Measurements from ENCODE around the gene OGA.

Gene OGA

DNA sequence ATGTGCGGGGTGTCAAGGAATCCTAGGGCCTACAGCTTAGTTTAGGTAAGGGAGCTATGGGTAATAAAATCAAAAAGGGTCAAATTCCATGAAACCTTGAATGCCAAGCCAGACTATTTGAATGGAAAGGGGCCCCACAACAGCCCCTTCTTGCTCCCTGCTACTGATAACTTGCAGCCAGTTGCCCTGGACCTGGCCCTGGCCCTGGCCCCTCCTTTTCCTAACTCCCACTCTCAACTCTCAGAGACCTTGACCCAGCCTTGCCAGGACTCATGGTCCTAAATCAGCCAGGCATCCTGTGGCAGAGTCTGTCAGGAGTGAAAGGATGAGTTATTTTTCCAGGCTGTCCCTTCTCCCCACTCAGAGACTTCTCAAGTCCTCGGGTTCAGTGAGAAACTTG, 19.5 kb upstream of the OGA start:
- FAIRE-seq = no peak
- no peak for DNase-seq (ENCODE audit: low spot score)

DNA sequence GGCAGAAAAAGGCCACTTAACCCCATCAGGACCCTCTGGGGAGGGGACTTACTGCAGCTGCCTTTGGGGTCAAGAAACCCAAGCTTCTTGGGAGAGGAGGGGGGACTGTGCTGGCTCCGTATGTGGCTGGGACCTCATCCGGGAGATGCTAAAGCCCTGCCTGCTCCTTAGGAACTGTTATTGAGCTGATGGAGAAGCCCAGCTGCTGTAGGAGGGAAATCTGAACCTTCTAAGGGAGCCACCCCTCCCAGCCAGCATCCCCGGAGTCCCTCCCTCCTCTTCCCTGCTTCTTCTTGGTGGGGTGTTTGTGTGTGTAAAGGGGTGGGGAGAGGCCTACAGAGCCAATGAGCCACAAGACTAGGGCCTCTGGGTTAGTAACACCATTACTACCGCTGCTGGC, 17.1 kb upstream of the OGA start:
- no peak for DNase-seq (ENCODE audit: low spot score)
- no peak for FAIRE-seq

DNA sequence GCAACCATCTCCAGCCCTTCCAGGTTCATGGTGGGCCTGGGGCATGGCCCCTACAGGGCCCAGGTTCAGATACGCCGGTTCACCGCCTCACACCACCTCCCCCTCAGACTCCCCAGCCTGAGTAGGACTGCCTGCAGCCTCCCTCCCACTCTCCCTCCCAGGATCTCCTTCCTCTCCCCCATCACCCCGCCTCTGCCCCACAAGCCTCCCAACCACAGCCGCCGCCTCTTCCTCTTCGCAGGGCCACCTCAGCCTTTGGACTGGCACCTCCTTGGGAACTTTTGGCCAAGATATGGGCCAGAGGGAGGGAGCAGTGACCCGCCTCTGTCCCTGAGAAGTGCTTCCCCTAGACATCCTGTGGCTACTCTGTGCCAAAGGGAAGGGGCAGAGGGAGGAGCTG, 16.1 kb upstream of the OGA start:
- DNase-seq (ENCODE audit: low spot score) = no peak
- FAIRE-seq = no peak

DNA sequence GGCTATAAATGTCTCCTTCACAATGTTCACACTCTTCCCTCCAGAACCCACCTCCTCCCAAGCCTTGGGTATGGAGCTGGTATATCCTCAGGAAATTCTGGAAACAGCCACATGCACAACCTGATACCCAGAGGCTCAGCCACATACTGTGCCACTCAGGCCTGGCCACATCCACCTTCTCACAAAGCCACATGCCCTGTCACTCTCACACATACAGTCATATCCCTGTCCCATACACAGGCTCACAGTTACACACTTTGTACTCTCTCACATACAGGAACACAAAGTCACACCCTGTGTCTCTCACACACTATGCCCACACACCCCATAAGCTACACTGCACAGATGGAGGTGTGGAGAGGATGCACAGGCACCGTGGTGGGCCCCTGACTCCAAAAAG, 15.2 kb upstream of the OGA start:
- FAIRE-seq (no peak), DNase-seq (ENCODE audit: low spot score) (no peak)

DNA sequence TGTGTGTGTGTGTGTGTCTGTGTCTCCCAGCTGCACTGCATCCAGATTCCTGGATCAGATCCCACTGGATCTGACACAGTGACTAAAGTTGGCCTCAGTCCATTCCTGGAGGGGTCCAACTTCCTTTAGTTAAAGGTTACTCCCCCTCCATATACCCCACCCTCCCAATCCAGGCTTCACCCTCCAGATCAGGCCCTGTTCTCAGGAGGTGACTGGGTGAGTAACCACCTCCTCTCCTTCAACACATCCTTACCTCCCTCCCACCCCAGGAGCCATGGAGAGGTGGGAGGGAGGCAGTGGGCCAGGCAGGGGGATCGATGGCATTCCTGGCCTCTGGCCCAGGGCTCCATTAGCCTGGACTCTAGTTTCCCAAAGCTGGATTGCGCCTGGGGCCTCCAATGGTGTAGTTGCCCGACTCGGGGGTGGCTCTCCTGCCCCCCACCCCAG, 14.1 kb upstream of the OGA start:
- DNase-seq (ENCODE audit: low spot score) = no peak

DNA sequence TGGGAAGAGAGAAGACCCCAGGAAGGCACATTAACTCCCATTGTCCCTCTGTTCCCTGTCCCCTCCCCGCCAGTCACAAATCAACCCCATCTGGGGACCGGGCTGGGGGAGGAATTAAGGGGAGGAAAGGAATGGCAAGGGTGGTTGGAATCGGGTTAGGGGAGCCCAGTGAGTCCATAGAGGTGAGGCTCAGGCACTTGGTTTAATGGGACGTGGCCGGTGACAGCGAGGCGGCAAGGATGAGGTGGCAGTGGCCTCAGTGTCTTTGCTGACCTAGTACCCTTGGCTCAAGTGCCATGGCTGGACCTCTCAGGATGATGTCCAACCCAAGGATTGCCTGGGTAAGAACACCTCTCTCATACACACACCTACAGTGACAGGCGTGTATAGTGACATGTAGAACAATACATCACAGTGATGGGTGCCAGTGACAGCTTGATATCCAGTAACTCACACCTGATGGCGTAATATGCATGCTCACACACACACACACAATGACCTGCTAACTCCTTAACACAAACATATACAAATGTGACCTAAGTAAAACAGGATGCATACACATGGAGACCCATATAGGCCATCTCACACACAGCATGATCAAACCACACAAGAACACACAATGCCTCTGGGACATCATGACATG, 13.0 kb upstream of the OGA start:
- FAIRE-seq (no peak), DNase-seq (ENCODE audit: low spot score) (no peak)

More for the DNA sequence above, 14.1 kb upstream of the OGA start:
- FAIRE-seq = no peak

DNA sequence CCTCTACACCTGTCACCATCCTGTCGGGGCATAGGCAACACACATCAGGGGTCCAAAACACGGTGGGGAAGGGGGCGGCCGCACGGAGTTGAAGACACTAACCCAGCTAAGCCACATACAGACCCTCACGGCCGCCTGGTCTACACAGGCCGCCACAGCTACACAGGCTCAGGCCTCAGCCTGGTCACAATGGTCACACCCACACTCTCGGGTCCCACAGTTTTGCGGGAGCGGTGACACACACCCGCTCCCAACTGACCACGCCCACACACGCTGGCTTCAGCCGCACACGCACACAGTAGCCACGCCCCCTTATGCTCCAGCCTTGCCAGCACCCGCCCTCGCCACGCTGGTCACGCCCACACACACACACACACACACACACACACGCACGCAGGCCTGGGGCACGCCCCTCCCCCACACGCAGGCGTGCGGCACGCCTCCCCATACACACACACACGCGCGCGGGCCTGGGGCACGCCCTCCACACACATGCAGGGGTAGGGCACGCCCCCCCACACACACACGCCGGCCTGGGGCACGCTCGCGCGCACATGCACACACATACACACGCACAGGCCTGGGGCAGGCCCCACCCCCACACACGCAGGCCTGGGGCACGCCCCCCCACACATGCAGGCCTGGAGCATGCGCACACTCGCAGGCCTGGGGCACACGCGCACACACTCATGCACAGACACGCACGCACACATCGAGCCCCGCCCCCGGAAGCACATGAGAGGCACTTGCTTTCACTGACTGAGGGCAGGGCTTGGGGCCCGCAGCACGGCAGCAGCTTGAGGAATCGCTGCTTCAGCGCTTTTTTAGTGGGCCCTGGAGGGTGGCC, 12.3 kb upstream of the OGA start:
- FAIRE-seq = peak; percentile 96
- DNase-seq (ENCODE audit: low spot score) = peak; percentile 39

DNA sequence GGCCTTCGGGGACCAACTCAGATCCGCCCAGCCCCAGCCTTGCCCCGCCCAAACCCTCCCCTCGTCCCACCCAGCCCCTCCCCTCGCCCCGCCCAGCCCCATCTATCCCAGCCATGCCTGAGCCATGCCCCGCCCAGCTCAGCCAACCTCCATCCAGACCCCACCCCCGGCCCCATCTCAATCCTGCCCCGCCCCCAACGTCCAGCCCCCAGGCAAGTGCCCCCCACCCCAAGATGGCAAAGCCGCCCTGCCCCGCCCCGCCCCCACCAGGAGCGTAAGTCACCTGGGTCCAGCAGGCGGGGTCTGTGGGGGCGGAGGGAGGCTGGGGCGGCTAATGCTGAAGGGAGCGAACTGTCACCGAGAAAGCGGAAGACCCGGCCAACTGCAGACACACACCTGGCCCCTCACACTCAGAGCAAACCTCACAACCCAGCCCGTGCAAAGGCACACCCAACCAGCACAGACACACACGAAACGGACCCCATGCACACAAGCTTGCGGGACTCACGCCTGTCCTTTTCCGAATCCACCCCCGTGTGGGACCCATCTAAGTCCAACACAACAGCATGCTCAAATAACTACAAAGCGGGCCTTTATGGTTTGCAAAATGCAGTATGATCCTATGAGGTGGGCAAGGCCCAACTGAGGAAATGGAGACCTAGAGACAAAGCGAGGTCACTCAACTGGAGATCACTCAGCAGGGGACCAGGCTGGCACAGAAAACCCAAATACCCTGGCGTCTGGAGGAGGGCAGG, 11.5 kb upstream of the OGA start:
- DNase-seq (ENCODE audit: low spot score) (no peak), FAIRE-seq (no peak)

DNA sequence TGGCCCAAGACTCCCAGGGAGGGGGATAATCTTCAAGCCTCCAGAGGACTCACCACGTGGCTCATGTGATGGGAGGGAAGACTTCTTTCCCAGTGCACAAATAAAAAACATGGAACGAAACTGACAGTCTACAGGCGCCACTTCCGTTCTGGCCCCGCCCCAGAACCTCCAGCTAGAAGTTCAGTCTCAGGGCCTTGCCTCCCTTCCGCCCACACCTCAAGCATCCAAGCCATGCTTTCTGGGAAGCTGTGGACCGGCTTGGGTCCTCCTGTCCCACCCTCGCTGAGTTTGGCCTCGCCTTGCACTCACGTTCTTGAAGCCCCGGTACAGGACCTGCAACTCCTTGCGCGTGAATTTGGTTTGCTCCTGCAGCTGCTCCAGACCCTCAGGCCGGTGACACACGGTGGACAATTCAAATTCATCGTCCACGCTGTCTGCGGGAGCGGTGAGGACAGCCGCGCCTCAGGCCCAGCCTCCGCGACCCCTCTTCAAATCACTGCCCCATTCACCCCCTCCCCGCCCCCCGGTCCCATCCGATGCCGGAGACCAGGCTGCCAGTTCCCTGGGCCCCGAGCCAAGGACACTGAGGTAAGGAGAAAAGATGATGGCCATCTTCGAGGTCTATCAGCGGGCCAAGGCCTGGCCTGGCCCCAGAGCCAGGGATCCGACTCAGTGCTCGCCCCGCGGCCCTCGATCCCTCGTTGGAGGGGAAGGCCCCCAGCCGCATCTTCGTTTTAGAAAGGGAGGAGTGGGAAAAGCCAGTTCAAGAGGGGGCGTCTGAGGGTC, 10.7 kb upstream of the OGA start:
- no peak for DNase-seq (ENCODE audit: low spot score)
- FAIRE-seq = no peak

DNA sequence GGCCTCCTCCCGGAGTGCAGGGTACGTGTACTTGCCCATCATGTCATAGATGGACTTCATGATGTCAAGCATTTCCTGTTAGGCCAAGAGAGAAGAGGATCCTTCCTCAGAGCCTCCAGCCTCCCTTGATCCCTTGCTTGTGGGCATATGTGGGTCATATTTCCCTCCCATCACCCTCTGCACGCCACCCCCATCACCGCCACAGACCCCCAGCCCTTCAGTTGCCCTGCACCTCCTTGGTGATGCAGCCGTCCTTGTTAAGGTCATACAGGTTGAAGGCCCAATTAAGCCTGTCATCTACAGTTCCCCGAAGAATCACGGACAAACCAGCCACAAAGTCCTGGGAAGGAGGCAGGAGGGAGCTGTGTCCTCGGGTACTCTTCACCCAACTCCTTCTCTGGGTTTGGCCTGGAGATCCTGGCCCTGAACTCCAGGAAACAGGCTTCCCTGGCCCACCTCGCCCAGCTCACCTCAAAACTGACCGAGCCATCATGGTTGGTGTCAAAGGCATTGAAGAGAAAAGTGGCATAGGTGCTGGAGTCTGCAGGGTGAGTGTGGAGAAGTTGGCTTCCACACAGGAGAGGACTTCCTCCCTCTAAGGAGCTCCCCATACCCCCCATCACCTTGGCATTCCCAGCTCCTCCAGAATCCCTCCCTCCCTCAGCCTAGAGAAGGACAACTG, 9.8 kb upstream of the OGA start:
- DNase-seq (ENCODE audit: low spot score) = no peak
- FAIRE-seq = no peak

DNA sequence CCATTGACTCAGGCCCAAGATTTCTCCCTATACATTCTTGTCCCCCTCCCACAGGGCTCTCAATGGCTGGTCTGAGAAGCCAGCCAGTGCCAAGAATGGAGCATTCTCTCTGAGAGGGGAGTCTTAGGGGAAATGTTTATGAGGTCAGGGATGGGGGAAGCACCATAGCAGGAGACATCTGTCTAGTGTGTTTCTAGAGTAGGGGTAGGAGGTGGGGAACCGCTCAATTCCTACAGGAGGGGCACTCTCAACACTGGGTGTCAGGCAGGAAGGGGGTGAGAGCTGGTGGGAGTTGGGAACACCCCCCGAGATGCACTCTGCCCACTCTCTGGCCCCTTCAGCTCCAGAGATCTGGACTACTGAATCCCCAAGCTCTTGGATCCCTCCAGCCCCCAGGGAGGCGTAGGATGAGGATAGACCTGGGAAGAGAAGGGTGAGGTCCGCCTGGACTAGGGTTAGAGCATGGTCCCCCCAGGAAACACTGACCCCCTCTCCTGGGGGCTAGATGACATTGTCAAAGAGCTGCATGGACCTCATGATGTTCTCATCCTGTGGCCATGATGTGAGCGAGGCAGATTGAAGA, 8.7 kb upstream of the OGA start:
- no peak for FAIRE-seq
- DNase-seq (ENCODE audit: low spot score) = no peak

DNA sequence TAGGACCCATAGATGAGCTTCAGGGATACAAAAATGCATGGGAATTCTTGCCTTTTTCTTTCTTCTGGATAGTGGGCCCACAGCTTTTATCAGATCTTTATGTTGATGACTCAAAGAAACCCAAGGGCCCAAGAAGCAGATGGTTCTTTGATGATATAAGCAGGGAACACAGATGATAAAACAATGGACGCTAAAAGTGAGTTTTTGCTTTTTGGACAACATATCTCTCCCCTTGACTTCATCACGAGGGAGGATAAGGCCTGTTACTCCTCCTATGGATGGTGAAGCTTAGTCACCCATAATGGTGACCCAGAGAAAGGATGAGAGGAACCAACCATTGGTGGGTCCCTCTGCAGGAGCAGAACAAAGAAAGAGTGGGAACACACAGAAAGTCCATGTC, 6.5 kb upstream of the OGA start:
- no peak for FAIRE-seq

DNA sequence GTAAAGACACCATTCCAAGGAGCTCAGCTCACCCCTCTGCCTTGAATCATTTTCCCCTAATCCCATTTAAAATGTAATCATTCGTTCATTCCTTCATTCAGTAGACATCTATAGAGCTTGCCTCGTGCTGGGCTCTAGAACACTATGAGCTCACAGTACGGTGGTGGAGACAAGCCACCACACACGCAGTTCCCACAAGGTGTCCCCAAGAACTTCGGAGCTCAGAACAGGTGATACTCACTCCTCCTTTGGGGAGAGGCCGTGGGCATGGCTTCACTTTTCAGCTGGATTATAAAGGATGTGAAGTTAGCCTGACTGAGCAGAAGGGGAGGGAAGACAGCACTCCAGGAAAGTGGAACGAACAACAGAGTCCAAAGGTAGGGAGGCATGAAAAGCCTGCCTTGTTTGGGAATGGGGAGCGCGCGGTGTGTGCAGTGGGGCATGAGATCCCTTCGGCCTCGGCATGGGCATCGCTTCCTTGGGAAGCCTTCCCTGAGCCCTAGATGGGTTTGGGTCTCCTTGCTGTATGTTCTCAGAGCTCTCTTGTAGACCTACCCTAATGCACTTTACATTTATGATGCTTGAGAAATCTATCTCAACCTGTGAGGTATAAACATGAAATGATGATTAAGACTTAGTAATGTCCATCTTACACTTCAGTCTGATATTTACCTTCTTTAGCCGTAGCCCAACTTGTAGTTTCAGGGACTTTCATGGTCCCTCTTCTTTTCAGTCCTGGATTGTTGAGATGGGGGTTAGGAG, 809 bp upstream of the OGA start:
- FAIRE-seq = no peak
- peak; percentile 41 for DNase-seq (ENCODE audit: low spot score)

More for the DNA sequence above, 6.5 kb upstream of the OGA start:
- DNase-seq (ENCODE audit: low spot score) = no peak

DNA sequence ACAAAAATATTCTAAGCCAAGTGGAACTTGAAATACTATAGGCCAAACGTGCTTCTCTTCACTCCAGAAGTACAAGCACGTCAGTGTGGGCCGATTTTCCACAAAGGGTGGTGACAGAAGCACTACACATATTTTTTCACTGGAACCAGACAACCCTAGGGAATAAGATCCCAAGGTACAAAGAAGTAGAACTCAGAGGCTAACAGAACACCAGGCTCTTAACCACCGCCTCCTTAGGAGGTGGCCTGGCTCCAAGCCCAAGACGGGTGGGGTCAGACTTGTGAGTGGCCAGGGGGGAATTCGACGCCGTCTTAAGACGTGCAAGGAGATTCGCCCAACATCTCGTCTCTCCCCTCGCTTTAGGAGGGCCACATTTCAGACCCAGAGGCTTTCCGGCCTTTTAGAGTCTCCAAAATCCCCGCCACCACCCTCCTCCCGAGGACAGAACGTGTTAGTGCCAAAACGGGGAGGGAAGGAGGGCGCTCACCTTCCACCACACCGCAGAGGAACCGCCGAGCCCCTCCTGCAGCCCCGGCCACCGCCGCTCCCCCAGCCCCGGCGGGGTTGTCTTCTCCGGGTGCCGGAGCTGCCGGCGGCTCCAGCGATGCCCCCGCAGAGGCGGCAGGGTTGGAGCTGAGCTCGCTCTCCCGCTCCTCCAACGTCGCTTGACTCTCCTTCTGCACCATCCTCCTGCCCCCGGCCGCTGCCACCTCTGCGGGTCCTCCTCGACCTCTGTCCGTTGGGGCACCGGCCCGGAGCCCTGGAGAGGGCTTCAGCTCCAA, 716 bp downstream of the OGA start:
- no peak for FAIRE-seq

DNA sequence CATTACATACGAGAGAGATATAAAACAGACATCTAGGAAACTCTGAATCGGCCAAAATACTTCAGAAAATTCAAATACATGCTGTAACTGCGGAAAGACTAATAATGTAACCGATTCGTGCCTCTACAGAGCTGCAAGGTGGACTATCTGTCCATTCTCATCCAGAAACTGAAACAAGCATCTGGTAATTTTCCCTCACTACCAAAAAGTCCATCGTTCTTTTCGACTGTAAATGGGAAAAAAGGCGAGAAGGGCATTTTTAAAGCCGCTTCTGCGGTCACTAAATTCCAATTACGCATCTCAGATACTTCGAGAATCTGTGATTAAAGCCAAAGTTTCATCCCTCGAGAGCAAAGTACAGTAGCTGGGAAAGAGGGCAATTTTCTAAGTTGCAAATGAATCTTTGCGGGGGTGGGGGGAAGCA, 1.3 kb downstream of the OGA start:
- FAIRE-seq = no peak
- no peak for DNase-seq (ENCODE audit: low spot score)

More for the DNA sequence above, 716 bp downstream of the OGA start:
- DNase-seq (ENCODE audit: low spot score) = peak; percentile 76

DNA sequence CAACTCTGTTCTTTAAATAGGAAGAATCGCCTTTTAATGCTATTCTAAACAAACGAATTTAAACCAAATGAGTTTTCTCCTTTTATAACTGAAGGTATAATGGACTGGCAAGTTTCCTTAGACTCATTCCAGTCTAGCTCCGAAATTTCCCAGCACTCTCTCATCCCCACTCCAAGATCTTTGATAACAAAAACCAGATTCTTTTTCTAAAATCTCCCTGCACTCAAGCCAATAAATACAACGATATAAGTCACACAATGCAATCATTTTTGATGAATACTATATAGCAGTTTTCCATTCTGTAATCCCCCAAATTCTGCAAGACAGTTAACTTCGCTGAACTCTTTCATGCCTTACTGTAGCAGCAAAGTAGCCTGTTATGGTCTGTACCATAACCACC, 1.9 kb downstream of the OGA start:
- FAIRE-seq = no peak
- DNase-seq (ENCODE audit: low spot score) = no peak

DNA sequence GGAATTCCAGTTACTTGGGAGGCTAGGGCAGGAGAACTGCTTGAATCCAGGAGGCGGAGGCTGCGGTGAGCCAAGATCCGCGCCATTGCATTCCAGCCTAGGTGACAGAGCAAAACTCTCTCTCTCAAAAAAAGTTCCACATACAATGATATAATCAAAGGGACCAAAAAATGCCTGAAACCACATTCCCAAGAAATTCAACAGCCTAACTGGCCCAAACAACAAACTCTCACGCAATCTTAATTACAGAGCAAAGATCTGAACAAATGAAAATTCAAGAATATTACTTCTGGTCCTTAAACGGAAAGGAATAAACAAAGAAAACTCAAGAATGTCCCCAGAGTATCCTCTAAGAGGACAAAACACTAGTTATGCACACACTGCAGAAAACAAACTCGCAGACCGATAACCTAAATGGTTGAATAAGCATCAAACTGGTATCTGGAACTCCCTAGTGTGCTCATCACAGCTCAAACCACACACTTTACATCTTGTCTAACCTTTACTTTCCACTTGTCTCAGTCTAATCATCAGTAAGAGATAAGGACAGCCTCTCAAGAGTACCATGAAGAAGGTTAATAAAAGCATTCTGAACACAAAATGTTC, 3.7 kb downstream of the OGA start:
- FAIRE-seq = no peak

DNA sequence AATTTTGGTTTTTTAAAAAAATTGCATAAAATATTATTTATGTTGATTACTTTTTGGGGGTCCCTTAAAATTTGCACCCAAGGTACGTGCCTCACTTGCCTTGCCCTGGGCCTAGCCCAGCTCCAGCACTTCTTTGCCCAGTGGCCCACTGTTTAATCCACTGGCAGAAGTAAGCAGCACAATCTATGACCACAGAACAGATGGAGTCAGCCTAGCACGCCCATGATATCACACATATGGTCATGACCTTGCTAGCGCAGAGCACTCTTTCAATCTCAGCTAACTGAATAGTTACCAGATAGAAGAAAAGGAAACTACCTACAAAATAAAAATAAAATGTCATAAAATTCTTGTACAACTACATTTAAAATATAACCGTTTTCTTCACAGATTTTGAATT, 5.6 kb downstream of the OGA start:
- FAIRE-seq = no peak
- DNase-seq (ENCODE audit: low spot score) = no peak

More for the DNA sequence above, 3.7 kb downstream of the OGA start:
- DNase-seq (ENCODE audit: low spot score) = no peak
